SKM-1 treated with dmso at 0.1 percent for 144 hours (cell line): Measurements from ENCODE around the gene SHOC2.

Experiments used
- DNase-seq: peaks from one replicate; lab custom pipeline; 2025; ENCODE audit not compliant: unreplicated experiment; lab: John Stamatoyannopoulos, UW

SHOC2 gene

DNA sequence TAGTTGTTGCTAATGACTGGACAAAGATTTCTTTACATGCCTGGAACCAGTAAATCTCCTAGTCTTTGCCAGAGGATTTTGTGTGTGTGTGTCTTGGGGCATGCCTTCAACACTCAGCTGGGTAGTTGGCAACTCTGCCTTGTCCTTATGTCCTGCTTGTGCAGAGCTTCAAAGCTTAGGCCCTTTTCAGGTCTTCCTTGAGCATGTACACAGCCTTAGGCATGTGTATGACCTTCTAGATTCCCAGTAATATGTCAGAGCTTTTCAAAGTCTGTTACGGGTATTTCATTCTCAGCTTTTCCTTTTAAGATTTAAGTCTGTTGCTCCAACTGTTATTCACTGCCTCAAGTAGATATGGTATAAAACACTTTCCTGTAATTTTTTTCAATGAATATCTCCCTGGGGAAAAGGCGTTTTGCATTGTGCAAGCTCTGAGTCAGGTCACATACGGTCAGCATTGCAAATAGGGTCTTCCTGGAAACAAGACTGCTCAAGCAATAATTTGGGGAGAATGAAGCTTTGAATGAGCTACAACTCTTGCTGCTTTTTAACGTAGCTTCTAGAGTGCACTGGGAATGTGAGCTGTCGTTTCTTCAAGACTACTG is 25.5 kb downstream of the SHOC2 start:
- no peak for DNase-seq

- DNase-seq = no peak
Observed at GRCh38 chr10:110946496-110946895, 27.1 kb downstream of the SHOC2 start.

- DNase-seq = no peak
Observed at GRCh38 chr10:110947061-110947595, 27.7 kb downstream of the SHOC2 start.

DNA sequence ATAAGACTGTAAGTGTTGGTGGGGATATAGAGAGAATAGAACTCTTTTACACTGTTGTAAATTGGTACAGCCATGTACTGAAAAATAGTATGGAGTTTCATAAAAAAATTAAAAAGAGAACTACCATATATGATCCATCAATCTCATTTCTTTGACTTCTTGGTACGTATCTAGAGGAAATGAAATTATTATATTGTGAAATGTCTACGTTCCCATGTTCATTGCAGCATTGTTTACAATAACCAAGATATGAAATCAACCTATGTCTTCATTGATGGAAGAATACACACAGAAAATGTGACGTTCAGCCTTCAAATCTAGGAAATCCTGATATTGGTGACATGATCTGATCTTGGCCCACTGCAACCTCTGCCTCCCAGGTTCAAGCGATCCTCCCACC is 32.0 kb downstream of the SHOC2 start:
- no peak for DNase-seq

DNA sequence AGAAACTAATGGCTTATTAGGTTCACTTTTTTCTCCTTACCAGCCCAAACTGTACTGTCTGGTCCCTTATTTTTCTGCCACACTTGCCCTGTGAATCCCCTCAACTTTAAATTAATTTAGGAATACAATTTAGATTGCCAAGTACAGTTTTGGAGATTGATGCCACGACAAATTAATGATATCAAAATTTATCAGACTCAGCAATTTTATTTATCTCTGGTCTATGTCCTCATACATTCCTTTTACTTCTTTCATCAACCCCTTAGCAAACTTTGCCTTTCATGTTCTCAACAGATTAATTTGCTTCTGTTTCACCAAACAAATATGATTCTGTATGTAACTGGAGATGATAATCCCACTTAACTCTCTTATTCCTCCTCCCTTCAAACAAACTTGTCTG is 38.2 kb downstream of the SHOC2 start:
- DNase-seq = no peak

- DNase-seq = no peak
Observed at GRCh38 chr10:110959379-110960332, 40.3 kb downstream of the SHOC2 start.

- no peak for DNase-seq
Observed at GRCh38 chr10:110960333-110960712, 40.9 kb downstream of the SHOC2 start.

GRCh38 chr10:110962443-110962842 is 43.0 kb downstream of the SHOC2 start:
- DNase-seq = no peak

DNA sequence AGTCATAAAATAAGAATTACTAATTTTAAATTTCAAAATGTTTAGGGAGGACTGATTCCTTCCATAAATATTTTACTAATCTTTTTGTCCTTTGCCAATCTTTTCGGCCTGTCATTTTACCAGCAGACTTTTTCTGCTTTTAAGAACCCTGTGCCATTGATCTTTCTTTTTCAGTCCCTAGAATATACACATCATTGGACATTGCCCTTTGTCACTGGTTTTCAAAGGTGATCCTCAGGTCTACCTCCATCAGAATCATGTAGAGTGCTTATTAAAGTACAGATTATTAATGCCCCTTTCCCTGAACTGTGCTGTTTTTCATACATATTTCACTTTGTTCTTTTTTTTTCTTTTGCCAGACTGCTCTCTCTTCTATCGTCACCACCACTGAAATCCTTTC is 43.8 kb downstream of the SHOC2 start:
- no peak for DNase-seq

DNA sequence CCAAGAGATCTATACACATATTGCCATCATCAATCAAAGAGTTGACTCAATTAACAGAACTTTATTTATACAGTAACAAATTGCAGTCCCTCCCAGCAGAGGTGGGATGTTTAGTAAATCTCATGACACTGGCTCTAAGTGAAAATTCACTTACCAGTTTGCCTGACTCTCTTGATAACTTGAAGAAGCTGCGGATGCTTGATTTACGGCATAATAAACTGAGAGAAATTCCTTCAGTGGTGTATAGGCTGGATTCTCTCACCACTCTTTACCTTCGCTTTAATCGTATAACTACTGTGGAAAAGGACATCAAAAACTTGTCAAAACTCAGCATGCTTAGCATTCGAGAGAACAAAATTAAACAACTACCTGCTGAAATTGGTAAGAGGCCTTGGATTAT is 45.3 kb downstream of the SHOC2 start:
- no peak for DNase-seq

GRCh38 chr10:110965216-110965615 is 45.8 kb downstream of the SHOC2 start:
- no peak for DNase-seq

- no peak for DNase-seq
Observed at GRCh38 chr10:110966146-110966545, 46.7 kb downstream of the SHOC2 start.

GRCh38 chr10:110967009-110967630 is 47.7 kb downstream of the SHOC2 start:
- no peak for DNase-seq

DNA sequence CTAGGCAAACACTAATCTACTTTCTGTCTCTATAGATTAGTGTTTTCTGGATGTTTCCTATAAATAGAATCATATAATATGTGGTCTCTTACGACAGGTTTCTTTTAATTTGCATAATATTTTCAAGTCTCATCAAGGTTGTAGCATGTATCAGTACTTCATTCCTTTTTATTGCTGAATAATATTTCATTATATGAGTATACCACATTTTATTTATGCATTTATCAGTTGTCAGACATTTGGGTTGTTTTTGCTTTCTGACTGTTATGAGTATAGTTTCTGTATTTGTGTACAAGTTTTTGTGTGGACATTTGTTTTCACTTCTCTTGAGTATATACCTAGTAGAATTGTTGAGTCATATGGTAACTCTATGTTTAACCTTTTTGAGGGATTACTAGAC is 48.2 kb downstream of the SHOC2 start:
- no peak for DNase-seq

DNA sequence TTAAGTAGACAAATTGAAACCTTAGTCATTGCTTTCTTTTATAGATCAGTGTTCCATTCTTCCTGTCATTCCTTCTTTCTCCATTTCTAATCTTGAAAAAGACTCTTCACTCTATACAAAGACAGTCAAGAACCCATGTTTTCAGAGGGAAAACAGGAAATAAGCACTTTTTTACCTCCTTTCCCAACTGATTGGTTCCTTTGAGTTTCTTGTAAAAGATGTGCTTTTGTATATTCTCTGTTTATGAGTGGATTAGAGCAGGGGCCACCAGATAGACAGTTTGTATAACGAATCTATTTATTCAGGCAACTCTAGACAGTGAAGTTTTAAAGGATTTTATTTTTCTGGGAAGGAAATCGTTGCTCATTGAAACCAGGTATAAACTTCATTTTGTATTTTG is 49.8 kb downstream of the SHOC2 start:
- DNase-seq = no peak

DNA sequence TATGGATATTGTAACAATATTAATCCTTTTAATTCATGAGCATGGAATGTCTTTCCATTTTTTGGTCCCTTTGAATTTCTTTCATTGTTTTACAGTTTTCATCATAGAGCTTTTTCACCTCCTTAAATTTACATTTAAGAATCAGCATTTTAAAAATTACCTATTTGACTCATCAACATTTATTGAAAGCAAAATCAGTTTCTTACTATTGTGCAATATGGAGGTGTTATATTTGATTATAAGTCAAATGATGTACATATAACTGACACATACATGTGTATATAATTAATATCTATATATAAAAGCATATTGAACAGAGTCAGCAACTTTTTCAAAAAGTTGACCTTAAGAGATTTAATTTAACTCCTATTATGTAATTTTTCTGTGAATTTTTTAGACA is 52.2 kb downstream of the SHOC2 start:
- DNase-seq = no peak

GRCh38 chr10:110972231-110973134 is 53.1 kb downstream of the SHOC2 start:
- no peak for DNase-seq

DNA sequence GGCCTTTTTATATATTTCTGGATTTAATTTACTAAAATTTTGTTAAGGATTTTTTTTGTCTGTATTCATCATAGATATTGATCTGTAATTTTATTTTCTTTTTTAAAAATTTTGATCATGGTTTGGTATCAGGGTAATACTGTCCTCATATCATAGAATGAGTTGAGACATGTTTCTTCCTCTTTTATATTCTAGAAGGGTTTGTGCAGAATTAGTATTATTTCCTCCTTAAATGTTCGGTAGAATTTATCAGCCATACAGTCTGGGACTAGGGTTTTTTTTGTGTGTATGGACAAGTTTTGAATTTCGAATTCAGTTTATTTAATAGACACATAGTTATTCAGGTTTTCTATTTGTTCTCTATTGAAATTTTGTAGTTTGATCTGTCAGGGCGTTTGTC is 54.0 kb downstream of the SHOC2 start:
- DNase-seq = no peak

- DNase-seq = no peak
Observed at GRCh38 chr10:110976577-110976976, 57.2 kb downstream of the SHOC2 start.

GRCh38 chr10:110977662-110978061 is 58.3 kb downstream of the SHOC2 start:
- DNase-seq = no peak

- DNase-seq = no peak
Observed at GRCh38 chr10:110978204-110978603, 58.8 kb downstream of the SHOC2 start.
